KMS-11 (cell line): ENCODE results near the gene TRIM13.
"Not testable (repeated sequence)": the region's sequence is repeated elsewhere in the genome, so short reads cannot be mapped to it uniquely, and the experiment has no call there.

ENCODE experiments used
- H2AFZ ChIP-seq: fragments of 200-600 bp; sonication (generic); 2 replicates; pipeline ENCODE4 v1.6.1; 2016; ENCODE audit warnings: antibody characterized with exemption, mixed run types, low read depth
- H3K27ac ChIP-seq: fragments of 200-600 bp; sonication (generic); 2 replicates; pipeline ENCODE4 v1.6.1; 2016; ENCODE audit warnings: mild to moderate bottlenecking, mixed run types
- H3K27me3 ChIP-seq: fragments of 200-600 bp; sonication (generic); 2 replicates; pipeline ENCODE4 v1.6.1; 2017; ENCODE audit warnings: mild to moderate bottlenecking, low read depth, mixed run types, moderate library complexity; ENCODE audit not compliant: insufficient read depth
- H3K36me3 ChIP-seq: fragments of 200-600 bp; sonication (generic); 2 replicates; pipeline ENCODE4 v1.6.1; 2017; ENCODE audit warnings: mild to moderate bottlenecking, mixed run types; ENCODE audit not compliant: insufficient read depth
- H3K4me1 ChIP-seq: fragments of 200-600 bp; sonication (generic); 2 replicates; pipeline ENCODE4 v1.6.1; 2016; ENCODE audit warnings: mild to moderate bottlenecking, low read depth, mixed run types; ENCODE audit not compliant: poor library complexity, severe bottlenecking
- H3K4me2 ChIP-seq: fragments of 200-600 bp; sonication (generic); 2 replicates; pipeline ENCODE4 v1.7.0; 2016; ENCODE audit warnings: mild to moderate bottlenecking, mixed run types
- H3K4me3 ChIP-seq: fragments of 200-600 bp; sonication (generic); IDR thresholded peaks from 2 replicates; pipeline ENCODE4 v1.6.1; 2017; ENCODE audit warnings: low read depth, low read length, mixed read lengths; ENCODE audit not compliant: insufficient read depth
- H3K79me2 ChIP-seq: fragments of 200-600 bp; sonication (generic); 2 replicates; pipeline ENCODE4 v1.6.1; 2016; ENCODE audit warnings: low read depth, mixed run types; ENCODE audit not compliant: insufficient read depth
- H3K9ac ChIP-seq: fragments of 200-600 bp; sonication (generic); 2 replicates; pipeline ENCODE4 v1.6.1; 2016; ENCODE audit warnings: mild to moderate bottlenecking, mixed run types
- H4K20me1 ChIP-seq: fragments of 200-600 bp; sonication (generic); 2 replicates; pipeline ENCODE4 v1.6.1; 2016; ENCODE audit warnings: mild to moderate bottlenecking, mixed run types; ENCODE audit not compliant: insufficient read depth
- CTCF ChIP-seq: fragments of 200-600 bp; sonication (generic); conservative IDR thresholded peaks from 2 replicates; pipeline ENCODE4 v1.6.1; 2017; ENCODE audit warnings: low read depth, mild to moderate bottlenecking, antibody characterized with exemption, low read length, moderate library complexity, mixed read lengths

TRIM13 gene

DNA sequence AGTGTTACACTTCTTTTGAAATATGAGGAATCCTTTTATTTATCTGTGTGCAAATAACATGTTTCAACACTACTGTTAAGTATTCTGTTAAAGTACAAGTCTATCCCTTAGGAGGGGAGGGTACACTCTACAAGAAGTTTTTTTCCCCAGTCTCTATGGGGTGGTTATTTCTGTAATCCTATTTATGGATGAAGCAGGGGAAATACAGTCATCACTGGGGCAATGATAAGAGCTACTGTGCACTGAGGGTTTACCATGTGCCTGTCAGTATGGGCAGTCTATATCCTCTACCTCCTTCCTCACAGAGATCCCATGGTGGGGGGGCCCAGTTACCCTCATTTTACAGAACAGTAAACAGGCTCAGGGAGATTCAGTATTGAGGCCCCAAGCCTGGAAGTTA is 16.6 kb upstream of the TRIM13 start:
- Histone ChIP-seq H3K4me3 (no peak overlapping the region), H3K4me1 (peaks cover 3% of the 10 kb centered on the region), H3K4me2 (no peak overlapping the region), H2AFZ (no peak overlapping the region), H4K20me1 (no peaks in the 10 kb centered on the region), H3K9ac (no peak overlapping the region), H3K36me3 (no peaks in the 10 kb centered on the region), H3K27ac (no peak overlapping the region), H3K79me2 (no peaks in the 10 kb centered on the region), H3K27me3 (no peaks in the 10 kb centered on the region)
- TF ChIP-seq CTCF, result no peak

DNA sequence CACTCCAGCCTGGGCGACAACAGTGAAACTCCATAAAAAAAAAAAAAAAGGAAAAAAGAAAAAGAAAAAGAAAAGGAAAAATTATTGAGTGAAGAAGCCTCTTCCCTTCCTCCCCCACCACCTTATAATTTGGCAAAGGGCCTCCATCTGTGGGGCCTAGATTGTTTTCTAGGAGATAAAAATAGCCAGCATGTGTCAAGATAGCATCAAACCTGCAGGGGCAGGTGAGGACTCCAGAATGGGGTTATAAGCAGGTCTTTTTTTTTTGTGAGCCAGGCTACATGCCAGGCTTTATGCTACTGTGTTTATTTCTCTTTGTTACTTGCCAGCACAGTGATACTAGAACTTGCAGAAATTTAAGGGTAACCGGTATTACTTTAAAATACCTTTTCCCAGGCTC is 11.7 kb upstream of the TRIM13 start:
- peaks cover 9% of the 10 kb centered on the region for H3K4me1 ChIP-seq
- no peak overlapping the region for H3K4me3 ChIP-seq
- H4K20me1 ChIP-seq, result no peaks in the 10 kb centered on the region
- no peak overlapping the region for H3K27ac ChIP-seq
- H2AFZ ChIP-seq, result no peak overlapping the region
- TF ChIP-seq CTCF, result no peak
- peak overlapping the region; percentile 45; the same call in 1 of the 2 replicates for H3K4me2 ChIP-seq
- H3K27me3 ChIP-seq, result no peaks in the 10 kb centered on the region
- H3K79me2 ChIP-seq, result no peaks in the 10 kb centered on the region
- H3K9ac ChIP-seq, result no peak overlapping the region
- no peaks in the 10 kb centered on the region for H3K36me3 ChIP-seq

- Histone ChIP-seq H4K20me1 (no peaks in the 10 kb centered on the region), H3K4me1 (peaks cover 9% of the 10 kb centered on the region), H3K4me3 (no peak overlapping the region), H3K27me3 (no peaks in the 10 kb centered on the region), H3K27ac (no peak overlapping the region), H3K79me2 (no peaks in the 10 kb centered on the region), H3K4me2 (no peak overlapping the region), H3K36me3 (no peaks in the 10 kb centered on the region), H3K9ac (no peak overlapping the region), H2AFZ (no peak overlapping the region)
- TF ChIP-seq CTCF, result no peak
These were observed 10.4 kb upstream of the TRIM13 start for GRCh38 chr13:49986471-49986870.

- not testable (repeated sequence) for H3K4me2 ChIP-seq, H3K27me3 ChIP-seq, H3K4me3 ChIP-seq, H3K27ac ChIP-seq, H3K9ac ChIP-seq, H4K20me1 ChIP-seq, H2AFZ ChIP-seq, H3K4me1 ChIP-seq, H3K36me3 ChIP-seq, H3K79me2 ChIP-seq
These were observed 6.2 kb upstream of the TRIM13 start for GRCh38 chr13:49990612-49991011.

GRCh38 chr13:49993111-49993510 is 3.7 kb upstream of the TRIM13 start:
- Histone ChIP-seq H3K9ac (no peak overlapping the region), H3K27ac (no peak overlapping the region), H3K4me1 (no peaks in the 10 kb centered on the region), H3K27me3 (no peaks in the 10 kb centered on the region), H3K4me2 (no peak overlapping the region), H2AFZ (no peak overlapping the region), H3K36me3 (no peaks in the 10 kb centered on the region), H4K20me1 (no peaks in the 10 kb centered on the region), H3K4me3 (no peak overlapping the region), H3K79me2 (peaks cover 5% of the 10 kb centered on the region; the same call in 1 of the 2 replicates)
- no peak for TF ChIP-seq CTCF
